Activated CD4-positive, alpha-beta memory T cell treated with anti-CD3 and anti-CD28 coated beads for 36 hours (primary cell): ENCODE results near the gene TNFSF10. TPM values are rescaled to one million over a fixed set of nuclear protein-coding genes. Genes with fewer than 3 reads are reported as not detected.

Source experiments
- CTCF ChIA-PET: fragments of 350-600 bp; sonication (Branson Sonifier 250); formaldehyde crosslinking; loops from one replicate; lab custom pipeline; 2021; ENCODE audit warnings: antibody characterized with exemption, inconsistent platforms; lab: Charles Lee
- POLR2A ChIA-PET: fragments of 350-600 bp; sonication (Branson Sonifier 250); formaldehyde crosslinking; loops from one replicate; lab custom pipeline; 2021; ENCODE audit warnings: antibody characterized with exemption; lab: Charles Lee
- DNase-seq: peaks from one replicate; pipeline ENCODE4 v3.0.0-alpha.2; 2020
- H3K27ac Mint-ChIP-seq: one replicate; pipeline ENCODE4 v1.8.0; 2021; ENCODE audit warnings: mixed read lengths
- H3K27me3 Mint-ChIP-seq: one replicate; pipeline ENCODE4 v1.8.0; 2021; ENCODE audit warnings: mixed read lengths
- H3K36me3 Mint-ChIP-seq: one replicate; pipeline ENCODE4 v1.8.0; 2021; ENCODE audit warnings: mixed read lengths
- H3K4me1 Mint-ChIP-seq: one replicate; pipeline ENCODE4 v1.8.0; 2021; ENCODE audit warnings: low read depth, mixed read lengths
- H3K4me3 Mint-ChIP-seq: one replicate; pipeline ENCODE4 v1.8.0; 2021; ENCODE audit warnings: mild to moderate bottlenecking, mixed read lengths
- H3K9me3 Mint-ChIP-seq: one replicate; pipeline ENCODE4 v1.8.0; 2021; ENCODE audit warnings: mixed read lengths
- intact Hi-C: fragments of 100-400 bp; cut with micrococcal nuclease; formaldehyde crosslinking; loops from one replicate; pipeline ENCODE4 v1.15.1; 2023
- total RNA-seq, 2 experiments: library from RNA; stranded (reverse); gene quantifications; one replicate each; pipeline ENCODE4 v1.2.3, GENCODE V29; 2021

The TNFSF10 gene
- total RNA-seq, 2 experiments from 2014 or later, result 30.1 to 31.8 TPM

GRCh38 chr3:172471903-172472302, 51.3 kb downstream of the TNFSF10 start:
- ChIA-PET CTCF (interaction anchor here (0.6 to 1.3 kb wide), 2 partner anchors 10 to 41 kb away, joined by 4 to 9 read pairs; no protein-coding TSS in a partner anchor), POLR2A (no interaction called here)
- peaks cover 9% of the 10 kb centered on the region for H3K27me3 Mint-ChIP-seq
- peaks cover 4% of the 10 kb centered on the region for H3K4me1 Mint-ChIP-seq
- no peak overlapping the region for H3K27ac Mint-ChIP-seq
- DNase-seq, result no peak
- no peaks in the 10 kb centered on the region for H3K36me3 Mint-ChIP-seq
- H3K9me3 Mint-ChIP-seq, result peaks cover 5% of the 10 kb centered on the region
- intact Hi-C loops, result no loop called here
- no peak overlapping the region for H3K4me3 Mint-ChIP-seq

GRCh38 chr3:172470588-172470987, 52.6 kb downstream of the TNFSF10 start:
- no peaks in the 10 kb centered on the region for H3K4me1 Mint-ChIP-seq
- ChIA-PET CTCF (interaction anchor here (1.4 kb wide), 1 partner anchor 9 kb away, joined by 8 read pairs; no protein-coding TSS in a partner anchor), POLR2A (no interaction called here)
- H3K27me3 Mint-ChIP-seq, result peaks cover 9% of the 10 kb centered on the region
- intact Hi-C loops, result no loop called here
- no peak for DNase-seq
- no peaks in the 10 kb centered on the region for H3K36me3 Mint-ChIP-seq
- H3K9me3 Mint-ChIP-seq, result peaks cover 5% of the 10 kb centered on the region
- H3K4me3 Mint-ChIP-seq, result no peak overlapping the region
- H3K27ac Mint-ChIP-seq, result no peak overlapping the region

- Mint-ChIP-seq H3K27me3 (peaks cover 9% of the 10 kb centered on the region), H3K27ac (no peak overlapping the region), H3K4me3 (no peak overlapping the region), H3K36me3 (no peaks in the 10 kb centered on the region), H3K4me1 (no peaks in the 10 kb centered on the region), H3K9me3 (peaks cover 5% of the 10 kb centered on the region)
- intact Hi-C loops, result no loop called here
- no peak for DNase-seq
- CTCF ChIA-PET, result interaction anchor here (1.2 to 1.7 kb wide), 2 partner anchors 10 to 129 kb away, joined by 6 to 7 read pairs; no protein-coding TSS in a partner anchor
- POLR2A ChIA-PET, result no interaction called here
Measured at GRCh38 chr3:172467170-172467824, 55.9 kb downstream of the TNFSF10 start.

GRCh38 chr3:172466553-172467130, 56.6 kb downstream of the TNFSF10 start:
- peaks cover 9% of the 10 kb centered on the region for H3K27me3 Mint-ChIP-seq
- intact Hi-C loops, result no loop called here
- H3K27ac Mint-ChIP-seq, result no peak overlapping the region
- H3K4me3 Mint-ChIP-seq, result no peak overlapping the region
- DNase-seq, result no peak
- H3K36me3 Mint-ChIP-seq, result no peaks in the 10 kb centered on the region
- H3K4me1 Mint-ChIP-seq, result no peaks in the 10 kb centered on the region
- ChIA-PET POLR2A (no interaction called here), CTCF (interaction anchor here (1.2 to 1.7 kb wide), 2 partner anchors 11 to 129 kb away, joined by 6 to 7 read pairs; no protein-coding TSS in a partner anchor)
- H3K9me3 Mint-ChIP-seq, result no peaks in the 10 kb centered on the region

GRCh38 chr3:172465281-172465680, 57.9 kb downstream of the TNFSF10 start:
- Mint-ChIP-seq H3K4me3 (no peak overlapping the region), H3K4me1 (no peaks in the 10 kb centered on the region), H3K9me3 (no peaks in the 10 kb centered on the region), H3K36me3 (no peaks in the 10 kb centered on the region), H3K27ac (no peak overlapping the region), H3K27me3 (peaks cover 6% of the 10 kb centered on the region)
- ChIA-PET POLR2A (no interaction called here), CTCF (interaction anchor here (0.6 to 3.7 kb wide), 5 partner anchors 11 to 159 kb away, joined by 3 to 14 read pairs (median 3); no protein-coding TSS in a partner anchor)
- intact Hi-C loops, result no loop called here
- no peak for DNase-seq

- intact Hi-C loops, result no loop called here
- H3K27ac Mint-ChIP-seq, result no peak overlapping the region
- no peaks in the 10 kb centered on the region for H3K4me1 Mint-ChIP-seq
- ChIA-PET CTCF (interaction anchor here (1.1 to 3.7 kb wide), 3 partner anchors 13 to 158 kb away, joined by 3 to 14 read pairs (median 4); no protein-coding TSS in a partner anchor), POLR2A (no interaction called here)
- no peaks in the 10 kb centered on the region for H3K9me3 Mint-ChIP-seq
- H3K36me3 Mint-ChIP-seq, result no peaks in the 10 kb centered on the region
- DNase-seq, result no peak
- no peak overlapping the region for H3K4me3 Mint-ChIP-seq
- H3K27me3 Mint-ChIP-seq, result peaks cover 5% of the 10 kb centered on the region
Measured at GRCh38 chr3:172464306-172464705, 58.9 kb downstream of the TNFSF10 start.

- ChIA-PET POLR2A (interaction anchor here (0.7 kb wide), 1 partner anchor 134 kb away, joined by 3 read pairs; no protein-coding TSS in a partner anchor), CTCF (interaction anchor here (0.6 to 2.9 kb wide), 61 partner anchors 9 to 1540 kb away, joined by 3 to 33 read pairs (median 3); partner anchors contain the start of gene GHSR)
- no peaks in the 10 kb centered on the region for H3K9me3 Mint-ChIP-seq
- no peak overlapping the region for H3K27ac Mint-ChIP-seq
- intact Hi-C loops, result loop anchor here (1.0 kb wide), 1 partner anchor 135 kb away; no protein-coding TSS in a partner anchor
- no peaks in the 10 kb centered on the region for H3K27me3 Mint-ChIP-seq
- H3K4me3 Mint-ChIP-seq, result no peak overlapping the region
- H3K36me3 Mint-ChIP-seq, result no peaks in the 10 kb centered on the region
- no peaks in the 10 kb centered on the region for H3K4me1 Mint-ChIP-seq
- DNase-seq, result no peak
Measured at GRCh38 chr3:172461530-172462138, 61.6 kb downstream of the TNFSF10 start.

- H3K27me3 Mint-ChIP-seq, result peaks cover 16% of the 10 kb centered on the region
- CTCF ChIA-PET, result no interaction called here
- no peak overlapping the region for H3K4me3 Mint-ChIP-seq
Measured at GRCh38 chr3:172456404-172456803, 66.8 kb downstream of the TNFSF10 start.

More at GRCh38 chr3:172456404-172456803, 66.8 kb downstream of the TNFSF10 start:
- POLR2A ChIA-PET, result no interaction called here
- Mint-ChIP-seq H3K36me3 (no peaks in the 10 kb centered on the region), H3K27ac (no peak overlapping the region), H3K9me3 (no peaks in the 10 kb centered on the region), H3K4me1 (no peaks in the 10 kb centered on the region)
- intact Hi-C loops, result no loop called here
- DNase-seq, result no peak

Other genes starting within 250 kb of the TNFSF10 start
- not detected for gene GHSR, start 75.0 kb downstream of the TNFSF10 start, total RNA-seq
- gene NCEH1, start 187.6 kb upstream of the TNFSF10 start, total RNA-seq, result 1 to 10 TPM; 4.6 to 5.2 TPM
- 10 to 100 TPM; 48.2 to 52.8 TPM for gene ECT2, start 227.3 kb upstream of the TNFSF10 start, total RNA-seq